PC-9 (cell line): ENCODE data around the gene PRLR. TPM values are rescaled to one million over a fixed set of nuclear protein-coding genes. Genes with fewer than 3 reads are reported as not detected.

Source experiments
- BruUV-seq: library from RNA; stranded (reverse); fragments of 400-500 nt; replicated peaks from 2 replicates; lab custom pipeline; 2021; lab: Mats Ljungman, UMichigan
- CTCF ChIA-PET: fragments of 300-600 bp; sonication (Branson Sonifier 250); formaldehyde crosslinking; loops from one replicate; lab custom pipeline; 2022; ENCODE audit warnings: antibody characterized with exemption; lab: Charles Lee
- POLR2A ChIA-PET: fragments of 300-600 bp; sonication (Branson Sonifier 250); formaldehyde crosslinking; loops from one replicate; lab custom pipeline; 2022; ENCODE audit warnings: antibody characterized with exemption; ENCODE audit not compliant: unreplicated experiment; lab: Charles Lee
- DNase-seq, 2 experiments: peaks; one replicate each; pipeline versions ENCODE4 v3.0.0 to v3.0.0-alpha.2; 2015 to 2022; ENCODE audit warnings: mixed read lengths in 1 of 2
- H2AFZ ChIP-seq: fragments of 200-600 bp; sonication (generic); 2 replicates; pipeline ENCODE4 v1.8.1; 2017; ENCODE audit warnings: antibody characterized with exemption
- H3F3A ChIP-seq: fragments of 200-600 bp; sonication (generic); 2 replicates; pipeline ENCODE4 v1.8.1; 2017; ENCODE audit warnings: antibody characterized with exemption, mild to moderate bottlenecking, low read depth; ENCODE audit not compliant: insufficient read depth
- H3K27ac ChIP-seq: fragments of 200-600 bp; sonication (generic); 2 replicates; pipeline ENCODE4 v1.6.1; 2016; ENCODE audit warnings: mixed run types
- H3K27me3 ChIP-seq: fragments of 200-600 bp; sonication (generic); 2 replicates; pipeline ENCODE4 v1.6.1; 2016; ENCODE audit warnings: low read depth, mixed run types; ENCODE audit not compliant: insufficient read depth
- H3K36me3 ChIP-seq: fragments of 200-600 bp; sonication (generic); 2 replicates; pipeline ENCODE4 v1.6.1; 2016; ENCODE audit warnings: low read depth, mixed run types
- H3K4me1 ChIP-seq: fragments of 200-600 bp; sonication (generic); replicated peaks from 2 replicates; pipeline ENCODE4 v1.6.1; 2016; ENCODE audit warnings: mixed run types; ENCODE audit not compliant: insufficient read depth
- H3K4me2 ChIP-seq: fragments of 200-600 bp; sonication (generic); 2 replicates; pipeline ENCODE4 v1.6.1; 2017; ENCODE audit warnings: mixed run types
- H3K4me3 ChIP-seq: fragments of 200-600 bp; sonication (generic); 2 replicates; pipeline ENCODE4 v1.6.1; 2016; ENCODE audit warnings: mixed run types
- H3K79me2 ChIP-seq: fragments of 200-600 bp; sonication (generic); 2 replicates; pipeline ENCODE4 v1.6.1; 2017; ENCODE audit warnings: low read depth, mixed run types
- H3K9me2 ChIP-seq: fragments of 200-600 bp; sonication (generic); 2 replicates; pipeline ENCODE4 v1.8.1; 2017; ENCODE audit warnings: mild to moderate bottlenecking; ENCODE audit not compliant: insufficient read depth
- H3K9me3 ChIP-seq: fragments of 200-600 bp; sonication (generic); 2 replicates; pipeline ENCODE4 v1.8.1; 2016; ENCODE audit warnings: low read depth; ENCODE audit not compliant: insufficient read depth
- H4K20me1 ChIP-seq: fragments of 200-600 bp; sonication (generic); 2 replicates; pipeline ENCODE4 v1.8.1; 2017; ENCODE audit not compliant: insufficient read depth
- EZH2 ChIP-seq: fragments of 200-600 bp; sonication (generic); IDR thresholded peaks from 2 replicates; pipeline ENCODE4 v1.8.0; 2017; ENCODE audit warnings: antibody characterized with exemption, low read depth
- intact Hi-C: fragments of 100-400 bp; cut with micrococcal nuclease; formaldehyde crosslinking; loops from one replicate; pipeline ENCODE4 v1.10.0; 2022; ENCODE audit not compliant: unreplicated experiment
- total RNA-seq: library from RNA; stranded (reverse); gene quantifications from 2 replicates; pipeline ENCODE4 v1.2.3, GENCODE V29; 2021
- TF ChIP-seq, protein P1 (sequence below): fragments of 200-600 bp; sonication (generic); conservative IDR thresholded peaks from 2 replicates; pipeline ENCODE4 v1.6.1; 2017; ENCODE audit warnings: mixed run types, antibody characterized with exemption, mild to moderate bottlenecking, moderate library complexity

Gene PRLR
- total RNA-seq, 1 experiment from 2014 or later, result not detected

DNA sequence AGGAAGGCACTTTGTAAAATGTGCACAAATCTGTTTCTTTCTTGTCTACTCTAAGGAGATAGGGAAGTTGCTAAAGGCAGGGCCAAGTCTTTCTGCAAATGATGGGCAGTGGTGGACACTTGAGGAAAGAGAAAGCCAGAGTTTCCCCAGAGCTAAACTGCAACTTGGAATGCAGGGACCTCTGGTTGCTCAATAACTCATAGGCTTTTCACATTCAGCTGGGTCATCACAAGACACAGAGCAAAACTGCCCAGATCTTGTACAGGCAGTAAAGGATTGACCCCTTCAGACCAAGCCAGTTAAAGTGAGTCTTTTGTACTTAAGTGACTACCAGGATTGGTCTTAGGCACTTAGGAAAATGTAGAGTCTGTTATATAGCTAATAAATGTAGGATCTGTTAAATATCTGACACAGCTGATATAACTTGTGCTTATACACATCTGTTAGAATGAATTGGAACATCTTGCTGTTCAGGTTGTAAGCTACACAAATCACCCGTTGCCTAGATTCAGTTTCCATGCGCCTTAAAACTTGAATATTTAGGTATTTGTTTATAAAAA, 169.0 kb downstream of the PRLR start:
- intact Hi-C loops, result no loop called here
- BruUV-seq, result no TSS peak
- no peak overlapping the region for H3K4me3 ChIP-seq
- no peaks in the 10 kb centered on the region for H4K20me1 ChIP-seq
- H3K79me2 ChIP-seq, result no peaks in the 10 kb centered on the region
- no peaks in the 10 kb centered on the region for H3K9me2 ChIP-seq
- no peak overlapping the region for H2AFZ ChIP-seq
- TF ChIP-seq EZH2, result no peak
- TF ChIP-seq, protein P1, sequence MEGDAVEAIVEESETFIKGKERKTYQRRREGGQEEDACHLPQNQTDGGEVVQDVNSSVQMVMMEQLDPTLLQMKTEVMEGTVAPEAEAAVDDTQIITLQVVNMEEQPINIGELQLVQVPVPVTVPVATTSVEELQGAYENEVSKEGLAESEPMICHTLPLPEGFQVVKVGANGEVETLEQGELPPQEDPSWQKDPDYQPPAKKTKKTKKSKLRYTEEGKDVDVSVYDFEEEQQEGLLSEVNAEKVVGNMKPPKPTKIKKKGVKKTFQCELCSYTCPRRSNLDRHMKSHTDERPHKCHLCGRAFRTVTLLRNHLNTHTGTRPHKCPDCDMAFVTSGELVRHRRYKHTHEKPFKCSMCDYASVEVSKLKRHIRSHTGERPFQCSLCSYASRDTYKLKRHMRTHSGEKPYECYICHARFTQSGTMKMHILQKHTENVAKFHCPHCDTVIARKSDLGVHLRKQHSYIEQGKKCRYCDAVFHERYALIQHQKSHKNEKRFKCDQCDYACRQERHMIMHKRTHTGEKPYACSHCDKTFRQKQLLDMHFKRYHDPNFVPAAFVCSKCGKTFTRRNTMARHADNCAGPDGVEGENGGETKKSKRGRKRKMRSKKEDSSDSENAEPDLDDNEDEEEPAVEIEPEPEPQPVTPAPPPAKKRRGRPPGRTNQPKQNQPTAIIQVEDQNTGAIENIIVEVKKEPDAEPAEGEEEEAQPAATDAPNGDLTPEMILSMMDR, result no peak
- no peaks in the 10 kb centered on the region for H3K9me3 ChIP-seq
- H3K27ac ChIP-seq, result no peak overlapping the region
- no peak for DNase-seq
- H3F3A ChIP-seq, result no peaks in the 10 kb centered on the region
- ChIA-PET POLR2A (no interaction called here), CTCF (no interaction called here)
- H3K27me3 ChIP-seq, result peaks cover 72% of the 10 kb centered on the region
- H3K4me2 ChIP-seq, result no peak overlapping the region
- H3K4me1 ChIP-seq, result no peaks in the 10 kb centered on the region
- H3K36me3 ChIP-seq, result no peaks in the 10 kb centered on the region

DNA sequence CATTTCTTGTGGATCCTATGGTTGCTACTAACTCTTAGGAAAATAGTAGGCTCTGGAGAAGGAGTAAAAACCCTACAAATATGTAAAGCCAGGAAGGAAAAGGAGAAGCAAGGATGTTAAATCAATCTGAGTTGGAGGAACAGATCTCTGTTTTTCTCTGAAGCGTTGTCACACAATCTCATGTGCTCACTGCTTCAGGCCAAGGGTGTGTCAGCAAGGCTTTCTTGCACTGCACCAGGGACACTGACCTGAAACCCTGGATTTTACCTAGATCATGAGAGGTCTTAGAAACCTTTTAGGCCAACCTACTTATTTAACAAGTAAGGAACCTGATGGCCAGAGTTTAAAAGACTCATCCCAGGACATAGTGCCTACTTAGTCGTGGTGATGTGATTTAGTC, 170.1 kb downstream of the PRLR start:
- intact Hi-C loops, result no loop called here
- BruUV-seq, result no TSS peak
- Histone ChIP-seq H3K4me1 (no peaks in the 10 kb centered on the region), H3K9me3 (no peaks in the 10 kb centered on the region), H3K36me3 (no peaks in the 10 kb centered on the region), H3K4me3 (no peak overlapping the region), H3K79me2 (no peaks in the 10 kb centered on the region), H4K20me1 (no peaks in the 10 kb centered on the region), H2AFZ (no peak overlapping the region), H3K27me3 (peaks cover 71% of the 10 kb centered on the region), H3K27ac (no peak overlapping the region), H3K4me2 (no peak overlapping the region), H3F3A (no peaks in the 10 kb centered on the region), H3K9me2 (no peaks in the 10 kb centered on the region)
- POLR2A ChIA-PET, result no interaction called here
- no peak for DNase-seq
- CTCF ChIA-PET, result no interaction called here
- TF ChIP-seq EZH2, result no peak
- TF ChIP-seq, protein P1, result no peak

DNA sequence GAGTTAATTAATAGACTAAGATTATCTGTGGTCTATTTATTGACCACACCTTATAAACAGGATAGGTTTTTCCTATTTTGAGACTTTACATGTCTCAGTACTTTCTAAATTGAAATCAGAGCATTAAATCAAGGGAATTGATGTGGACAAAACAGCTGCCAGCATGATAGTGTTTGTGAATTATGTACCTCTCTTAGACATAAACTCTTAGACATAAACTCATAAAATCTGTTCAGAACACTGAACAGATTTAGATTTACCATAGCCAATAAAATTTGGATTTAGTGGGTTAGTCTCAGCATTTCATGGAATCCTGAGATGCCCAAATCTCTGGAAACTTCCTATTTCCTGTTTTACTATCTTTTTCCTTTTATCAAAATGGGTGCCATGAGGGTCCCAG, 171.0 kb downstream of the PRLR start:
- H2AFZ ChIP-seq, result no peak overlapping the region
- intact Hi-C loops, result no loop called here
- H3K9me2 ChIP-seq, result no peaks in the 10 kb centered on the region
- no peaks in the 10 kb centered on the region for H3F3A ChIP-seq
- no peaks in the 10 kb centered on the region for H3K9me3 ChIP-seq
- no peak overlapping the region for H3K27ac ChIP-seq
- ChIA-PET POLR2A (no interaction called here), CTCF (no interaction called here)
- H3K79me2 ChIP-seq, result no peaks in the 10 kb centered on the region
- no peaks in the 10 kb centered on the region for H4K20me1 ChIP-seq
- no peak overlapping the region for H3K4me3 ChIP-seq
- BruUV-seq, result no TSS peak
- no peaks in the 10 kb centered on the region for H3K36me3 ChIP-seq
- no peak for DNase-seq
- TF ChIP-seq EZH2, result no peak
- TF ChIP-seq, protein P1, result no peak
- H3K4me2 ChIP-seq, result no peak overlapping the region
- no peaks in the 10 kb centered on the region for H3K4me1 ChIP-seq
- H3K27me3 ChIP-seq, result peaks cover 66% of the 10 kb centered on the region
